Measurements from ENCODE around the gene NR2F1-AS1.

DNA sequence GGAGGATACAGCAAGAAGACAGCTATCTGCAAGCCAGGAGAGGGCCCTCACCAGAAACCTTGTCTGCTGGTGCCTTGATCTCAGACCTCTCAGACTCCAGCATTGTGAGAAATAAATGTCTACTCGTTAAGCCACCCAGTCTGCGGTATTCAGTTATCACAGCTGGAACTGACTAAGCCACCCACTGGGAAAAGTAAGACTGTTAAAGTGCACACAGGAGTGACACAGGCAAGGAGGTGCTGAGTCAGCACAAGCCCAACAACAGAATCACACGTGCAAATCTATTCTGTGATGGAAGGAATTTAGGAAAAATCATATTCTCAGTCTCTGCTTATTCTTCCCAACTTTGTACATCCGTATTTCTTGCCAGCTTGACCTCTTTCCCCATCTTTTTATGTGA lies 200.0 kb downstream of the NR2F1-AS1 start:
- TF ChIP-seq, protein P1, sequence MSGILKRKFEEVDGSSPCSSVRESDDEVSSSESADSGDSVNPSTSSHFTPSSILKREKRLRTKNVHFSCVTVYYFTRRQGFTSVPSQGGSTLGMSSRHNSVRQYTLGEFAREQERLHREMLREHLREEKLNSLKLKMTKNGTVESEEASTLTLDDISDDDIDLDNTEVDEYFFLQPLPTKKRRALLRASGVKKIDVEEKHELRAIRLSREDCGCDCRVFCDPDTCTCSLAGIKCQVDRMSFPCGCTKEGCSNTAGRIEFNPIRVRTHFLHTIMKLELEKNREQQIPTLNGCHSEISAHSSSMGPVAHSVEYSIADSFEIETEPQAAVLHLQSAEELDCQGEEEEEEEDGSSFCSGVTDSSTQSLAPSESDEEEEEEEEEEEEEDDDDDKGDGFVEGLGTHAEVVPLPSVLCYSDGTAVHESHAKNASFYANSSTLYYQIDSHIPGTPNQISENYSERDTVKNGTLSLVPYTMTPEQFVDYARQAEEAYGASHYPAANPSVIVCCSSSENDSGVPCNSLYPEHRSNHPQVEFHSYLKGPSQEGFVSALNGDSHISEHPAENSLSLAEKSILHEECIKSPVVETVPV (CRISPR knock-in tag; IDR thresholded peaks at IDR 0.05): no peak
- TF ChIP-seq, protein P2, sequence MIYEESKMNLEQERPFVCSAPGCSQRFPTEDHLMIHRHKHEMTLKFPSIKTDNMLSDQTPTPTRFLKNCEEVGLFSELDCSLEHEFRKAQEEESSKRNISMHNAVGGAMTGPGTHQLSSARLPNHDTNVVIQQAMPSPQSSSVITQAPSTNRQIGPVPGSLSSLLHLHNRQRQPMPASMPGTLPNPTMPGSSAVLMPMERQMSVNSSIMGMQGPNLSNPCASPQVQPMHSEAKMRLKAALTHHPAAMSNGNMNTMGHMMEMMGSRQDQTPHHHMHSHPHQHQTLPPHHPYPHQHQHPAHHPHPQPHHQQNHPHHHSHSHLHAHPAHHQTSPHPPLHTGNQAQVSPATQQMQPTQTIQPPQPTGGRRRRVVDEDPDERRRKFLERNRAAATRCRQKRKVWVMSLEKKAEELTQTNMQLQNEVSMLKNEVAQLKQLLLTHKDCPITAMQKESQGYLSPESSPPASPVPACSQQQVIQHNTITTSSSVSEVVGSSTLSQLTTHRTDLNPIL (CRISPR knock-in tag; IDR thresholded peaks at IDR 0.05; ENCODE audit: low read depth): no peak
- TF ChIP-seq ZNF70 (CRISPR knock-in tag; IDR thresholded peaks at IDR 0.05) (no peak), OSR1 (CRISPR knock-in tag; IDR thresholded peaks at IDR 0.05) (no peak), ZFP30 (CRISPR knock-in tag; IDR thresholded peaks at IDR 0.05) (no peak), ISL1 (CRISPR knock-in tag; IDR thresholded peaks at IDR 0.05) (no peak)
